ENCODE results near the gene ATIC.

DNA sequence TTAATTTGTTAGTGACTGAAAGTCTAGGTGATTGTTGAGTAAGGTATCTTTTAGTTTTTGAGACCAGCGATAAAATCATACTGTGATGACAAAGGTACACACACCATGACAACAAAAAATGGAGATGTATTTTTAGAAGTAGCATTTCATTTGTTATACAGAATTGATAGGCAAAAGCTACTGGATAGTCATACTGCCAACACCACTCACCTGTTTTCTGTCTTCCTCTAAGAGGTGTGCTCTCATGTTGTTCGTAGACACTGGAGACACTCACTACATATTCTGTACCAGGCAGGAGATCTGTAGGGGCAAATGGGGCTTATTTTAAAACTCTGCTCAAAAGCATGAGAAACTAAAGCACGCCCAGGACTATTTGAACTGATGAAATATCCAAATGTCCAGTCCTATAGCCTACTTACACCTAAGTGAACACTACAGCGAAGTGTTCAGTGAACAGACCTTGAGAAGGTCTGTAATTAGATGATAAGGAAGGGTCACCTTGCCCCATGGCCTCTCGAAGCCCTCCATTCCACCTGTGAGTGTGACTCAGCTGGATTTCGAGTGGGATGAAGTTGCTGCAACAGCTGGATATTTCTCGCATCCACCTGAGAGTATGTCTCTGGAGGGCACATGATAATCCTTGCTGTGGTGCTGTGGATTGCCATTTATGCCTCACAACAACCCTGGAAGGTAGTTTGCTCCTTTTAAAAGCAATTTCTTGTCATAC is 76.3 kb downstream of the ATIC start:
- TF ChIP-seq ZNF26 (tag by site-specific recombination; IDR thresholded peaks at IDR 0.05) (no peak), ZNF366 (tag by site-specific recombination; conservative IDR thresholded peaks at IDR 0.05) (no peak)
